NCI-H1092 (cell line): ENCODE measurements around the gene TSPYL4.

Experiments
- DNase-seq: peaks from one replicate; lab custom pipeline; 2025; lab: John Stamatoyannopoulos, UW

Gene TSPYL4

DNA sequence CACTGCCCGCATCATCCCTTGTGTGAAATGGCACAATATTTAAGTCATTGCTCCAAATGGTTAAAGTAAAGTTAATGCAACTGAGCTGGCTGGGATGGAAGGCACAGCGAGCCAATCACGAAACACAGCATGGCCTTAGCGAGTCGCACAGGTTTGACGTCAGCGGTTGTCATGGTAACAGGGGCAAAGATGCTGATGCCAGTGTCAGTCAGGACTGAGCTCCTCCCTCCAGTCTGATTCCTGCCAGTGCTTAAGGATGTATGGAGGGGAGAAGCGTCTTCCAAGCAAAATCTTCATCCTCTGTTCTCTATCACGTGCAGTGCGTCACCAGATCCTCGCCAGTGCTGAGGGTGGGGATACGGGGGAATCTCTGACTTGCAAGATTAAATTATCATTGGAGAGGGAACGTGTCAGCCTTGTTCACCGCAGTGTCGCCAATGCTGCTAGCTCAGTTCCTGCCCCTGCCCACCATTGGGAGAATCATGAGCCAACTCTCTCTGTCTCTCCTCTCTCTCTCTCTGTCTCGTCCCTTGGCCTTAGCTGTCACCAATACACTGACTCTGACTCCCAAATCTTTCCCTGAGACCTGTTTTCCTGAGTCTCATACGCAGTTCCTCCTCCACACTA, 24.5 kb downstream of the TSPYL4 start:
- DNase-seq, result no peak

- no peak for DNase-seq
Observed at GRCh38 chr6:116223355-116223754, 30.5 kb downstream of the TSPYL4 start.

- no peak for DNase-seq
Observed at GRCh38 chr6:116221911-116222310, 32.0 kb downstream of the TSPYL4 start.

DNA sequence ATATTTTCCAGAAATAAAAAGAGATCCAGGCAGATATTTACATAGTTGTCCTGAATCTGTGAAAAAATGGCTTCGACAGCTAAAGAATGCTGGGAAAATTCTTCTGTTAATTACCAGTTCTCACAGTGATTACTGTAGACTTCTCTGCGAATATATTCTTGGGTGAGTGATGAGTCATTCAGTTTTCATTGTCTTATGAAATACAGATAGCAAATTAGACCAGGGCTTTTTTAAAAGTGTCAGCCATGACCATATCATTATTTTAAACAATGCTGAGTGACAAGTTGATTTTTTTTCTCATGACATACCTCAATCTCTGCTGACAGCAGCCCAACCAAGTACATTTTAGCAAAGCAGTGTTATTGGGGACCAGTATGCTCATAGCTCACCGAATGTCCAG, 32.8 kb downstream of the TSPYL4 start:
- no peak for DNase-seq

DNA sequence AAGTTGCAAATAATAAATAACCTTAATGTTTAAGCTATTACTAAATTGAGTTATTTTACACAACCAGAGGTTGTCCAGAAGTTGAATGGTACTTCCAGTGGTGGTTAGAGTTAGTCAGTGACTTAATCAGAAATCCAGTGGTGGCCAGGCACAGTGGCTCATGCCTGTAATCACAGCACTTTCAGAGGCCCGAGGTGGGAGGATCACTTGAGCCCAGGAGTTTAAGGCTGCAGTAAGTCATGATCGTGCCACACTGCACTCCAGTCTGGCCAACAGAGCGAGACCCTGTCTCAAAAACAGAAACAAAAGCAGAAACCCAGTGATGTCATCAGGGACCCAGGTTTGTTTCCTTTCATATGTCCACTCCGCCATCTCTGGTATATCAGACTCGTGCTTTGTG, 35.0 kb downstream of the TSPYL4 start:
- no peak for DNase-seq

DNA sequence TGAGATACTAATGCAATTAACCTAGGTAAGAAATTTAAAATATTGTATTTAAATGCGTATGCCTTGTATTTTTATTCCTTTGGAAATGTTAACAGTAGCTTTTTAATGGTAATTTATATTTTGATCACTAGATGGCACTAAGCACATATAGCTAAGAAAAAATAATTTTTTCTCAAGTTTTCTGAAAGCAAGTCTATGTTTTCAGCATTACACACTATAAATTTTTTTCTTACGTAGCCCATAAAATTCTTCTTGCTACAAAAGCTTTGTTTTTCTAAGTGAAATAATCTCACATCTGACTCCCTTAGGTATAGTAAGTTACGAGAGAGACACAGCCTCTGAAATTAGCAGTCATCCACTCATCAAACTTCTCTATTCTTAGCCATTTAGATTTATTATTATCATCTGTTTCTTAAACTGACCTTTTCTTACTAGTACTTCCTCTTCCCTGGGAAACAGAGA, 35.7 kb downstream of the TSPYL4 start:
- no peak for DNase-seq

- no peak for DNase-seq
Observed at GRCh38 chr6:116217069-116217468, 36.8 kb downstream of the TSPYL4 start.

DNA sequence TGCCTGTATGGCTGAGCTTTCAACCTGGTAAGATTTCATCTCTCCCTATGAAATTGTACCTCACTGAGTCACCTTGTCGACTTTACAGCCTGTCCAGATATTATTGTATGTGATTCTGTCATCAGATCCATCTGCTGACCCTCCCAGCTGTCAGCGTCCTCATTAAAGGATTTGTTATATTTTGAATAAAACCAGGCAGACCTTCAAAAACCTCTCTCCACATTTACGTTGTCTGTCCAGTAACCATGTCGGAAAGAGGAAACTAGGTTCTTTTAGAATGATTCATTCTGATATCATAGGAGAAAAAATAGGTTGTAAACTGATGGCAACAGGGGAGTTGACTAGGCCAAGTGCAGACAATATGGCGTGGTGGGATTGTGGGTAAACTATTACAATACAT, 38.5 kb downstream of the TSPYL4 start:
- no peak for DNase-seq

GRCh38 chr6:116214681-116215080, 39.2 kb downstream of the TSPYL4 start:
- no peak for DNase-seq

GRCh38 chr6:116210750-116211425, 43.0 kb downstream of the TSPYL4 start:
- peak; percentile 3 for DNase-seq

DNA sequence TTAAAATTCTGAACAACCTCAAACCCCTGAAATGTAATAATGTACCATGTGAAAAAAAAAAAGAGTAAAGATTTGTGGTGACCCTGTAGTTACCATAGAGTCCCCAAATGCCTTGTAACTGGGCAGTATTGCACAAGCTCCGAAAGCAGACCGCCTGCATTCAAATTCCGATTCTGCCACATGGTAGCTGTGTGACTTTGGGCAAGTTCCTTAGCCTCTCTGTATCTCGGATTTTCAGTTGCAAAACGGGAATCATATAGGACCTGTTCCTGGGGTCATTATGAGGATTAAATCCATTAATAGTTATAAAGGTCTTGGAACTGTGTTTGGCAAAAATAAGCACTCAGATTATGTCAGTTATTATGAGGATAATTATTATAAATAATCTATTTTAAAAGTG, 43.6 kb downstream of the TSPYL4 start:
- no peak for DNase-seq

- DNase-seq, result no peak
Observed at GRCh38 chr6:116208056-116208785, 45.7 kb downstream of the TSPYL4 start.

- no peak for DNase-seq
Observed at GRCh38 chr6:116206231-116206903, 47.5 kb downstream of the TSPYL4 start.

GRCh38 chr6:116205281-116205680, 48.6 kb downstream of the TSPYL4 start:
- no peak for DNase-seq

DNA sequence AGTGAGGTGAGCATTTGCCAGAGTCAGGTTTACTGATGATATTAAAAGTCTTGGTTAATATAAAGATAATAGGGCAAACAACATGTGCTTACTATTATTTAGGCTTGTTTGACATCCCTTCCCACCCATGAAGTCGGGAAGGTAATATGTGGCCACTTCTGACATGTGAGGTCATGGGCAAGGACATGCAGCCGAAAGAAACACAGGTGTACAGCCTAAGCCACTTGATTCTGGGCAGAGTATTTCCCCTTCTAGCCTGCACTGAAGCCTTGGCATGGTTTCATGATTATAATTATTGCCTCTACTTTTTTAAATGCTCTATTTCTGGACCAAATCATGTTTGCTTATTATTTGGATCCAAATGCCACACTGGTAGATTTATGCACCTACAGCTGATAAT, 52.3 kb downstream of the TSPYL4 start:
- no peak for DNase-seq

- no peak for DNase-seq
Observed at GRCh38 chr6:116200619-116201249, 53.1 kb downstream of the TSPYL4 start.
